Neural crest cell (in vitro differentiated cells): ENCODE measurements around the gene OR2B2. TPM values are rescaled to one million over a fixed set of nuclear protein-coding genes. Genes with fewer than 3 reads are reported as not detected.

Experiments
- DNase-seq: peaks from one replicate; pipeline ENCODE4 v3.0.0; 2021; ENCODE audit warnings: low read depth, mixed read lengths, low spot score
- H3K27ac Mint-ChIP-seq: one replicate; pipeline ENCODE4 v1.8.0; 2021; ENCODE audit warnings: mild to moderate bottlenecking, mixed read lengths; ENCODE audit not compliant: unreplicated experiment
- H3K27me3 Mint-ChIP-seq: 2 replicates; pipeline ENCODE4 v1.8.0; 2021; ENCODE audit warnings: low read depth, mild to moderate bottlenecking, mixed read lengths
- H3K36me3 Mint-ChIP-seq: 2 replicates; pipeline ENCODE4 v1.8.0; 2021; ENCODE audit warnings: low read depth, mild to moderate bottlenecking, mixed read lengths
- H3K4me1 Mint-ChIP-seq: 2 replicates; pipeline ENCODE4 v1.8.0; 2021; ENCODE audit warnings: mixed read lengths
- H3K4me3 Mint-ChIP-seq: one replicate; pipeline ENCODE4 v1.8.0; 2021; ENCODE audit warnings: mild to moderate bottlenecking, mixed read lengths
- H3K9me3 Mint-ChIP-seq: 2 replicates; pipeline ENCODE4 v1.8.0; 2021; ENCODE audit warnings: mixed read lengths
- CTCF ChIP-seq: fragments of 200-600 bp; sonication (generic); conservative IDR thresholded peaks from 2 replicates; pipeline ENCODE4 v1.5.0; 2021; ENCODE audit warnings: antibody characterized with exemption, mild to moderate bottlenecking
- total RNA-seq: library from RNA; stranded (reverse); gene quantifications from 2 replicates; pipeline ENCODE4 v1.2.1, GENCODE V29; 2021

OR2B2 gene
- total RNA-seq, 1 donor from 2014 or later, result not detected

- Mint-ChIP-seq H3K27ac (no peak overlapping the region), H3K4me1 (peaks cover 21% of the 10 kb centered on the region)
- TF ChIP-seq CTCF, result no peak
These were observed 15.8 kb downstream of the OR2B2 start for GRCh38 chr6:27896398-27896796.

GRCh38 chr6:27894839-27895762 is 17.1 kb downstream of the OR2B2 start:
- peak; percentile 46 for DNase-seq
- Mint-ChIP-seq H3K4me1 (peaks cover 27% of the 10 kb centered on the region), H3K36me3 (peaks cover 8% of the 10 kb centered on the region), H3K9me3 (no peaks in the 10 kb centered on the region), H3K27me3 (peaks cover 15% of the 10 kb centered on the region), H3K27ac (no peak overlapping the region), H3K4me3 (no peak overlapping the region)
- TF ChIP-seq CTCF, result peak; percentile 83

More at GRCh38 chr6:27896398-27896796, 15.8 kb downstream of the OR2B2 start:
- Mint-ChIP-seq H3K27me3 (peaks cover 17% of the 10 kb centered on the region), H3K36me3 (peaks cover 8% of the 10 kb centered on the region), H3K4me3 (no peak overlapping the region), H3K9me3 (no peaks in the 10 kb centered on the region)
- no peak for DNase-seq

GRCh38 chr6:27893836-27894807 is 18.1 kb downstream of the OR2B2 start:
- peaks cover 36% of the 10 kb centered on the region for H3K4me1 Mint-ChIP-seq
- no peak overlapping the region for H3K27ac Mint-ChIP-seq
- H3K27me3 Mint-ChIP-seq, result peaks cover 16% of the 10 kb centered on the region
- no peaks in the 10 kb centered on the region for H3K9me3 Mint-ChIP-seq
- TF ChIP-seq CTCF, result no peak
- peaks cover 8% of the 10 kb centered on the region for H3K36me3 Mint-ChIP-seq
- no peak overlapping the region for H3K4me3 Mint-ChIP-seq
- peak; percentile 70 for DNase-seq

- peak; percentile 93 for DNase-seq
- peaks cover 8% of the 10 kb centered on the region for H3K36me3 Mint-ChIP-seq
- H3K4me1 Mint-ChIP-seq, result peaks cover 41% of the 10 kb centered on the region
- H3K27me3 Mint-ChIP-seq, result peaks cover 16% of the 10 kb centered on the region
- H3K4me3 Mint-ChIP-seq, result no peak overlapping the region
- H3K27ac Mint-ChIP-seq, result peak overlapping the region; percentile 98
- TF ChIP-seq CTCF, result no peak
- no peaks in the 10 kb centered on the region for H3K9me3 Mint-ChIP-seq
These were observed 18.9 kb downstream of the OR2B2 start for GRCh38 chr6:27893059-27893835.

GRCh38 chr6:27892649-27893058 is 19.5 kb downstream of the OR2B2 start:
- no peak overlapping the region for H3K4me3 Mint-ChIP-seq
- H3K9me3 Mint-ChIP-seq, result no peaks in the 10 kb centered on the region
- no peak for TF ChIP-seq CTCF
- peaks cover 8% of the 10 kb centered on the region for H3K36me3 Mint-ChIP-seq
- H3K27ac Mint-ChIP-seq, result peak overlapping the region; percentile 98
- H3K4me1 Mint-ChIP-seq, result peaks cover 44% of the 10 kb centered on the region
- no peak for DNase-seq
- H3K27me3 Mint-ChIP-seq, result peaks cover 16% of the 10 kb centered on the region
